Activated CD8-positive, alpha-beta T cell treated with anti-CD3 and anti-CD28 coated beads, Interleukin-2, amount 10 ng/mL, durations not matched to agents 7 days and 5 days (primary cell): Measurements from ENCODE around the gene PHOSPHO1. TPM values are rescaled to one million over a fixed set of nuclear protein-coding genes. Genes with fewer than 3 reads are reported as not detected.
A peak's percentile ranks its signal among the peaks of the same experiment; 100 is the strongest.

Experiments
- ATAC-seq: fragments of 150-1000 bp; cut with Tn5 transposase; one replicate; pipeline ENCODE4 v1.10.0; 2021; ENCODE audit warnings: moderate library complexity
- CTCF ChIA-PET: fragments of 350-600 bp; sonication (Branson Sonifier 250); formaldehyde crosslinking; loops from one replicate; lab custom pipeline; 2021; ENCODE audit warnings: antibody characterized with exemption; lab: Charles Lee
- POLR2A ChIA-PET: fragments of 350-600 bp; sonication (Branson Sonifier 250); formaldehyde crosslinking; loops from one replicate; lab custom pipeline; 2021; ENCODE audit warnings: antibody characterized with exemption; lab: Charles Lee
- DNase-seq: peaks from one replicate; pipeline ENCODE4 v3.0.0-alpha.2; 2020
- H3K27ac Mint-ChIP-seq: one replicate; pipeline ENCODE4 v1.8.0; 2021; ENCODE audit warnings: mild to moderate bottlenecking, mixed read lengths
- H3K27me3 Mint-ChIP-seq: one replicate; pipeline ENCODE4 v1.8.0; 2021; ENCODE audit warnings: low read depth, mixed read lengths
- H3K36me3 Mint-ChIP-seq: one replicate; pipeline ENCODE4 v1.8.0; 2021; ENCODE audit warnings: low read depth, mixed read lengths
- H3K4me1 Mint-ChIP-seq: one replicate; pipeline ENCODE4 v1.8.0; 2021; ENCODE audit warnings: low read depth, mixed read lengths
- H3K4me3 Mint-ChIP-seq: one replicate; pipeline ENCODE4 v1.8.0; 2021; ENCODE audit warnings: mild to moderate bottlenecking, mixed read lengths
- H3K9me3 Mint-ChIP-seq: one replicate; pipeline ENCODE4 v1.8.0; 2022; ENCODE audit warnings: mixed read lengths; ENCODE audit not compliant: insufficient read depth
- total RNA-seq, 2 experiments: library from RNA; stranded (reverse); gene quantifications; one replicate each; pipeline ENCODE4 v1.2.3, GENCODE V29; 2021

Gene PHOSPHO1
- total RNA-seq, 2 experiments from 2014 or later, result not detected

DNA sequence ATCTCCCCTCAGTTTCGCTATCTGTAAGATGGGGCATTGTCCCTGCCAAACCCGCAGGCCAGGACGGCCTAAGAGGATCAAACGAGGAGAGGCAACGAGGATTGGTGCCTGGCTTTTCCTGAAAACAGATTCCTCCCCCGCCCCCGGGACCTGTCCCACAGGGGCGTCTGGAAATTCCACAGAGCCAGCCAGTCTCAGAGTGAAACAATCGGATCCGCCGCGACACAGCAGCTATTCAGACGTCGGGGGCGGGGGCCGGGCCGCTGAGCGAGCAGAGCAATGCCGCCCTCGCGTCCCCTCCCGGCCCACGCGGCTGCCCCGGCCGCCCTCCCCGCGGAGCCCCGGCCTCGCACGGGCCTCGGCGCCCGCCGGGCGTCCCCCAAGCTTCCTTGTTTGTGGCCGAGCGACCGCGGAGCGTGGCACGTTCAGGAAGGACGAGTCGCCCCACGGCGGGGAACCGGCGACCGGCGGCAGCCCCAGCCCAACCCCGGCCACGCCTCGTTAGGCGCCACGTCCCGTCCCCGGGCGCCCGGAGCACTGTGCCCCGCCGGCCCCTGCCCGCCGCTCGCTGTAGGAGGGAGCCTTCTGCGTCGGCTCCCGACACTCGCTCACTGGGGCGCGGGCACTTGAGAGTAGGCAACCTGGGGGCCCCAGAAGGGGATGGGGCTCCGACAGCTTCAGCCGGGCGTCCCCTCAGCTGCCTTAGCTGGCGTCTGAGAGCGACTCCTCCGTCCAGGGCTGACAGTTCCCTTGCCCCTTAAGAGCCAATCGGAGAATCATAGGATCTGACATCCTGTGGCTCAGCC lies 29.6 kb upstream of the PHOSPHO1 start:
- peak overlapping the region; percentile 75 for H3K4me3 Mint-ChIP-seq
- CTCF ChIA-PET, result interaction anchor here (0.6 to 2.0 kb wide), 4 partner anchors 33 to 79 kb away, joined by 3 to 5 read pairs (median 3); no protein-coding TSS in a partner anchor
- H3K4me1 Mint-ChIP-seq, result peaks cover 13% of the 10 kb centered on the region
- POLR2A ChIA-PET, result interaction anchor here (0.7 to 0.9 kb wide), 2 partner anchors 31 to 284 kb away, joined by 3 read pairs; no protein-coding TSS in a partner anchor
- ATAC-seq (peak; percentile 88), DNase-seq (peak; percentile 53)
- H3K9me3 Mint-ChIP-seq, result no peaks in the 10 kb centered on the region
- peak overlapping the region; percentile 66 for H3K27ac Mint-ChIP-seq
- peaks cover 14% of the 10 kb centered on the region for H3K27me3 Mint-ChIP-seq
- H3K36me3 Mint-ChIP-seq, result no peaks in the 10 kb centered on the region

DNA sequence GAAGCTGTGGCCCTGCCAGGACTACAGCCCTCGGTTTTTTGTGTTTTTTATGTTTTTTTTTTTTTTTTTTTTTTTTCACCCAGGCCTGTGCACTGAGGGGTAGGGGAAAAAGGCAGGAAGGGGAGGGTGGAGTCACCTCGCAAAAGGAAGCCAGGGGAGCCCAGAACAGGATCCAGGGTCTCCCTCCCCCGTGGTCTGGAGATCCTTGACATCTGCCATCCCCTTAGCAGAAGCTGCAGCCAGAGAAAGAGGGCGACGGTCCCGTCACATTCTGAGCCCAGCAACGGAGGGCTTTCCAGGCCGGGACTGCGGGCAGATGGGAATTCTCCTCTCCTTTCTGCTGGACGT lies 29.1 kb upstream of the PHOSPHO1 start:
- ChIA-PET CTCF (interaction anchor here (1.2 to 2.0 kb wide), 3 partner anchors 37 to 79 kb away, joined by 3 to 5 read pairs (median 3); no protein-coding TSS in a partner anchor), POLR2A (interaction anchor here (0.7 kb wide), 1 partner anchor 284 kb away, joined by 3 read pairs; no protein-coding TSS in a partner anchor)
- ATAC-seq (no peak), DNase-seq (no peak)
- Mint-ChIP-seq H3K4me3 (peak overlapping the region; percentile 75), H3K36me3 (no peaks in the 10 kb centered on the region), H3K9me3 (no peaks in the 10 kb centered on the region), H3K27ac (peak overlapping the region; percentile 66), H3K4me1 (peaks cover 13% of the 10 kb centered on the region), H3K27me3 (peaks cover 14% of the 10 kb centered on the region)

DNA sequence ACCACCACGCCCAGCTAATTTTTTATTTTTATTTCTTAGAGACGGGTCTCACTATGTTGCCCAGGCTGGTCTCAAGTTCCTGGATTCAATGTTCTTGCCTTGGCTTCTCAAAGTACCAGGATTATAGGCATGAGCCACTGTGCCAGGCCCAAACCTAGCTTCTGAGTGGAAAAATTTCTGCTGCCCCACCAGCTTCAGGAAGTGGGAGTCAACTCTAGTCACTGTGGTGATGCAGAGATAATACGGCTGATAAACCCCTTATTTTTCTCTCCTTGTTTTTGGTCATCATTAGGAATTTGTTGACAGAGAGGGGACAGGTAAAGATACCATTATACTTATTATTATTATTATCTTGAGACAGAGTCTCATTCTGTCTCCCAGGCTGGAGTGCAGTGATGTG lies 27.8 kb upstream of the PHOSPHO1 start:
- ATAC-seq (no peak), DNase-seq (no peak)
- Mint-ChIP-seq H3K4me1 (peaks cover 13% of the 10 kb centered on the region), H3K36me3 (no peaks in the 10 kb centered on the region), H3K27me3 (peaks cover 12% of the 10 kb centered on the region), H3K4me3 (no peak overlapping the region), H3K27ac (no peak overlapping the region), H3K9me3 (no peaks in the 10 kb centered on the region)
- POLR2A ChIA-PET, result no interaction called here
- CTCF ChIA-PET, result no interaction called here

DNA sequence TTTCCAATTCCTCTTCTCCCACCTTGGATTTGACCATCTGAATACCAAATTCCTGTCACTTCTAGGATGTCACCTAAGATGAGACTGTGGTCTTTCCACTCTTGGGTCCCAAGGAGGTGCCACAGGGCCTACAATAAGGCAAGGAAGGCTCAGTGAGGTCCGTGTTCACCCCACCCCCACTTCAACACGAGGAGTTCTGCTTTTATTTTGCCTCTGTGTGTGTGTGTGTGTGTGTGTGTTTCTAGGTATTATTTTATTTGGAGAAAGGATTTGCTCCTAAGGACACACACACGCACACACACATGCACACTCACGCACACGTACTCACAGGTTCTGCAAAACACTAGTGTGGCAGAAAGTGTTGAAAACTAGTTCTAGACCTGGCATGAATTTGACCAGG lies 24.5 kb upstream of the PHOSPHO1 start:
- no peak for ATAC-seq
- Mint-ChIP-seq H3K4me1 (peaks cover 4% of the 10 kb centered on the region), H3K36me3 (no peaks in the 10 kb centered on the region), H3K27me3 (peaks cover 11% of the 10 kb centered on the region), H3K9me3 (no peaks in the 10 kb centered on the region), H3K27ac (no peak overlapping the region), H3K4me3 (no peak overlapping the region)
- POLR2A ChIA-PET, result no interaction called here
- DNase-seq, result no peak
- CTCF ChIA-PET, result interaction anchor here (0.6 to 1.0 kb wide), 2 partner anchors 75 to 301 kb away, joined by 3 read pairs; no protein-coding TSS in a partner anchor

DNA sequence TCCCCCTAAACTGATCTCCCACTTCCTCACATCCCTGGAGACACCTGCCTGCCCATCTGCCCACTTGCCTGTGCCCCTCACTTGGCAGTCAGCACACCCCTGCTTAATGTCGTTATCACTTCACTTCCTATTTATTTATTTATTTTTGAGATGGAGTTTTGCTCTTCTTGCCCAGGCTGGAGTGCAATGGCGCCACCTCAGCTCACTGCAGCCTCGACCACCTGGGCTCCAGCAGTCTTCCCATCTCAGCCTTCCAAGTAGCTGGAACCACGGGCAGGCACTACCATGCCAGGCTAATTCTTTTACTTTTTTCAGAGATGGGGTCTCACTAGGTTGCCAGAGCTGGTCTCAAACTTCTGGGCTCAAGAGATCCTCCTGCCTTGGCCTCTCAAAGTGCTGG lies 23.5 kb upstream of the PHOSPHO1 start:
- DNase-seq (no peak), ATAC-seq (no peak)
- ChIA-PET POLR2A (no interaction called here), CTCF (no interaction called here)
- no peaks in the 10 kb centered on the region for H3K36me3 Mint-ChIP-seq
- no peaks in the 10 kb centered on the region for H3K9me3 Mint-ChIP-seq
- no peak overlapping the region for H3K27ac Mint-ChIP-seq
- H3K4me3 Mint-ChIP-seq, result no peak overlapping the region
- peaks cover 11% of the 10 kb centered on the region for H3K27me3 Mint-ChIP-seq
- H3K4me1 Mint-ChIP-seq, result no peaks in the 10 kb centered on the region

DNA sequence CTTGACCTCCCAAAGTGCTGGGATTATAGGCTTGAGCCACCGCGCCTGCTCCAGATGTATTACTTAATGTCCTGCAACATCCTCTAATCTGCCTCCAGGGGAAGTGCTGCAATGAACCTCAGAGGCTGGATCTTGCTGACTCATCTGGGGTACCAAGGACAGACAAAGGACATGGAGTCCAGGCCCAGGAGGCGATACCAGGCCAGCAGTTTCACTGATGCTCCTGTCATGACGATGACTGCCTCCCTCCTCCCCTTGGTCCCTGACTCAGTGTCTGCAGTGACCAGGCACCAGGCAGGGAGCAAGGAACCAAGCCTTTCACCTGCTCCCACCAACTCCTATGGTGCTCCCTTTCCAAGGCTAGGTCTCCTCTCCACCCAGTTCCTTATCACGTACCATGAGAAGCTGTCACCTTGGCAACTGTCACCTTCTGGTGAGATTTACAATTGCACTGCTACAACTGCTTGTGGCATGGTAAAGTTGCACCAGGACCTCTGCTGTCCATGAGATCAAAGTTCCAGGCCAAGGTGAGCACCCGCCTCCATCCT lies 21.6 kb upstream of the PHOSPHO1 start:
- ATAC-seq (no peak), DNase-seq (no peak)
- Mint-ChIP-seq H3K27ac (no peak overlapping the region), H3K4me1 (no peaks in the 10 kb centered on the region), H3K4me3 (no peak overlapping the region), H3K27me3 (peaks cover 15% of the 10 kb centered on the region), H3K36me3 (no peaks in the 10 kb centered on the region), H3K9me3 (no peaks in the 10 kb centered on the region)
- POLR2A ChIA-PET, result interaction anchor here (0.6 kb wide), 1 partner anchor 183 kb away, joined by 4 read pairs; no protein-coding TSS in a partner anchor
- CTCF ChIA-PET, result no interaction called here

DNA sequence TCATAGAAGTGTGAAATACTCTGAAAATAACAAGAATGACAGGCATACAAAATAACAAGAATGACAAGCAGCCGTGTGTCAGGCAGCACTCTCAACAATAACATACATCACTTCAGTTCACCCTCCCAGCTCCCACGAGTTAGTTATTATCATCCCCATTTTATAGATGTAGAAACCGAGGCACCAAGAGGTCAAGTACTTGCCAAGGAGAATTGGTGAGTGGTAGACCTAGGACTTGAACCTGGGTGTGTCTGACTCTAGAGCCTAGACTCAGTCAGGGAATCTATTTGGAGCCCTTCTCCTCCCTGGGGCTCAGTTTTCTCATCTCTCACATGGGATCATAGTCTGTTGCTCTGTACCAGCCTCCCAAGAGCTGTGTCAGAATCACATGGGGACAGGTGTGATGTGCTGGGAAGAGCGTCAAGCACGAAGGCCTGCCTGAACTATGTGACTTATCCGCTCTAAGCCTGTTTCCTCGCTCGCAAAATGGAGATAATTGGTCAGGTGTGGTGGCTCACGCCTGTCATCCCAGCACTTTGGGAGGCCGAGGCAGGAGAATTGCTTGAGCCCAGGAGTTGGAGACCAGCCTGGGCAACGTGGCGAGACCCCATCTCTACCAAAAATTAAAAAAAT lies 19.4 kb upstream of the PHOSPHO1 start:
- no peak for DNase-seq
- Mint-ChIP-seq H3K9me3 (no peaks in the 10 kb centered on the region), H3K36me3 (no peaks in the 10 kb centered on the region), H3K27ac (no peak overlapping the region), H3K27me3 (peaks cover 13% of the 10 kb centered on the region), H3K4me1 (no peaks in the 10 kb centered on the region), H3K4me3 (no peak overlapping the region)
- POLR2A ChIA-PET, result no interaction called here
- CTCF ChIA-PET, result no interaction called here
- no peak for ATAC-seq

DNA sequence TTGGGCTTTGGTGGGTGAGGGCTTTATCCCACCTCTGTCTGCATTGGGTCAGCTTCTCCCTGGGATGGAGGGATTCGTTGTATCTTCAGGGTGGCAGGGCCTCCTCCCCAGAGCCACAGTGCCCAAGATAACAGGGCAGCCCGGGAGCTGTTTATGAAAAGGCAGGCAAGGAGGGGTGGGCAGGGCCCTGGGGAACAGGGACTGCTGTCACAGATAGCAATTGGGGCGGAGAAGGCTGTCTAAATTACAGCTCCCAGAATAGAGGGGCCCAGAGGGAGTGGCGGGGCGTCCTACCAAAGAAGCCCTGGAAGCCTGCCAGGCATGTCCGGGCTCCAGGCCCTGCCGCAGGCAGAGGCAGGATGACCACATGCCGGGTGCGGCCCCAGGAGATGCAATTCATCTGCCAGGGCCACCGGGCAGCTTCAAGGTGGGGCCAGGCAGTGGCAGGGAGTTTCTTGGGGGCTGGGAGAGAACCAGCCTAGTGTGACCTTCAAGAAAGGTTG lies 18.8 kb upstream of the PHOSPHO1 start:
- CTCF ChIA-PET, result no interaction called here
- ATAC-seq, result no peak
- no peak overlapping the region for H3K27ac Mint-ChIP-seq
- no peaks in the 10 kb centered on the region for H3K4me1 Mint-ChIP-seq
- H3K36me3 Mint-ChIP-seq, result no peaks in the 10 kb centered on the region
- no peaks in the 10 kb centered on the region for H3K9me3 Mint-ChIP-seq
- DNase-seq, result no peak
- POLR2A ChIA-PET, result no interaction called here
- H3K4me3 Mint-ChIP-seq, result no peak overlapping the region
- H3K27me3 Mint-ChIP-seq, result peaks cover 13% of the 10 kb centered on the region

DNA sequence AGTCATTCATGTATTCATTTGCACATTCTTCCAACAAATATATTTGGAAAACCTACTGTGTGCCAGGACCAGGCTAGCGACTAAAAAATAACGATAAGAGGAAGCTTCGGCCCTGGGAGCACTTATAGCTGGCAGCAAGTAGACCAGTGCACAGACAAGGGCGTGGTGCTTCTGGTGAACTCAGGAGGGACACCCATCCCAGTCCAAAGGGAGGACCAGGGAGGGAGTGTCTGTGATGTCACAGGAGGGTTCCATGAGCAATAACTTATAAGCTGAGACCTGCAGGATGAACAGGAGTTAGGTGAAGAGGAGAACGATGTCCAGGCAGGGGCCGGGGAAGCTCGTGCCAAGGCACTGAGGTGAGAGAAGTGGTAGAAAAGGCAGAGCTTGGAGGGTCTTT lies 17.4 kb upstream of the PHOSPHO1 start:
- Mint-ChIP-seq H3K4me1 (no peaks in the 10 kb centered on the region), H3K27ac (no peak overlapping the region), H3K9me3 (no peaks in the 10 kb centered on the region), H3K27me3 (peaks cover 11% of the 10 kb centered on the region), H3K4me3 (no peak overlapping the region), H3K36me3 (no peaks in the 10 kb centered on the region)
- POLR2A ChIA-PET, result no interaction called here
- ATAC-seq (no peak), DNase-seq (no peak)
- CTCF ChIA-PET, result no interaction called here

DNA sequence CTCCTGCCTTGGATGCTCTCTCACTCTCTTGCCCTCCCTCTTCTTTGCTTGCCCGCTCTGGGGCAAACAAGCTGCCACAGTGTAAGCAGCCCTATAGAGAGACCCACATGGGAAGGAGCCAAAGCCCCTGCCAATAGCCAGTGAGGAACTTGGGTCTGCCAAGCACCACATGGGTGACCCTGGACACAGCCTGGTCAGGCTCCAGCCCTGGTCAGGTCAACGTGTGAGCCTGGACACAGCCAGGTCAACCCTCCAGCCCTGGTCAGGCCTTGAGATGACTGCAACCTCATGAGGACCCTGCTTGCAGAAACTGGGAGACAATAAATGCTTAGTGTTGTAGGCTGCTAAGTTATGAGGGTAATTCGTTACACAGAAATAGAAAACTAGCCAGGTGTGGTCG lies 14.3 kb upstream of the PHOSPHO1 start:
- POLR2A ChIA-PET, result no interaction called here
- Mint-ChIP-seq H3K27ac (no peak overlapping the region), H3K9me3 (no peaks in the 10 kb centered on the region), H3K36me3 (no peaks in the 10 kb centered on the region), H3K4me1 (no peaks in the 10 kb centered on the region), H3K27me3 (peaks cover 8% of the 10 kb centered on the region), H3K4me3 (no peak overlapping the region)
- ATAC-seq (no peak), DNase-seq (no peak)
- CTCF ChIA-PET, result no interaction called here

DNA sequence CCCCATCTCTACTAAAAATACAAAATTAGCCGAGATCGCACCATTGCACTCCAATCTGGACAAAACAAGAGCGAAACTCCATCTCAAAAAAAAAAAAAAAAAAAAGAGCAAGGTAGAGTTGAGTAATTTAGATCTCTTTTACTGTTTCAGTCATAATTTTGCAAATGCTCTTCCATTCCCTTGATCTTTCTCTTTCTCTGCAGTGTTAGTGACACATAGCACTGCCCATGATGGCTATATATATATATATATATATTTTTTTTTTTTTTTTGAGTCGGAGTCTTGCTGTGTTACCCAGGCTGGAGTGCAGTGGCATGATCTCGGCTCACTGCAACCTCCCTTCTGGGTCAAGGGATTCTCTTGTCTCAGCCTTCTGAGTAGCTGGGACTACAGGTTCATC lies 12.2 kb upstream of the PHOSPHO1 start:
- H3K4me1 Mint-ChIP-seq, result no peaks in the 10 kb centered on the region
- CTCF ChIA-PET, result interaction anchor here (1.5 kb wide), 1 partner anchor 19 kb away, joined by 3 read pairs; no protein-coding TSS in a partner anchor
- no peak for DNase-seq

More for the DNA sequence above, 12.2 kb upstream of the PHOSPHO1 start:
- POLR2A ChIA-PET, result interaction anchor here (0.8 kb wide), 1 partner anchor 11 kb away, joined by 3 read pairs; no protein-coding TSS in a partner anchor
- no peaks in the 10 kb centered on the region for H3K36me3 Mint-ChIP-seq
- no peak overlapping the region for H3K27ac Mint-ChIP-seq
- ATAC-seq, result no peak
- H3K4me3 Mint-ChIP-seq, result no peak overlapping the region
- no peaks in the 10 kb centered on the region for H3K9me3 Mint-ChIP-seq
- H3K27me3 Mint-ChIP-seq, result peaks cover 5% of the 10 kb centered on the region
